ENCODE data around the gene ZFP62.

The ZFP62 gene

DNA sequence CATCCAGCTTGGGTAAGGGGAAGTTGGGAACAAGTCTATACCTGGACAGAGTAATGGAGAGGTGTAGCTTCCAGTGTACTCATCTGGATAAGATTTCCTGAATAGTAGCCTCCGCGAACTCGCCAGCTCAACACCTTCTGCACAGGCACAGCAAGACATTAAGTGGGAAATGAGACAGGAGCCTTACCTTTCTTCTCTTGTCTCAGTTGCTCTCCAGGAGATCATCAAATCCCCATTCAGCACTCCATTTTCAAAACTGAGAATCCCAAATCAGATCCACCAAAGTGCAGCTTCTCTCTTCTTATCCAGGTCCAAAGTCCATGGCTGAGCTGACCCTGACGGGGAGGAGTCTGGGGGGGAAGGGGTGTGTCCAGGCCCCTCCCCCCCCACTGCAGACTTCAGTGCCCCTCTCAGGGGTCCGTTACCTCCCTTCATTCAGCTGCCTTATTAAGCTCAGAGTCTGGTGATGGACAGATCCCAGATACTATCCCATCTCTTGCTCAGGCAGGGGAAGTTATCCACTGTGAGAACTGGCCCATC is 52.5 kb downstream of the ZFP62 start:
- DNase-seq: no peak

DNA sequence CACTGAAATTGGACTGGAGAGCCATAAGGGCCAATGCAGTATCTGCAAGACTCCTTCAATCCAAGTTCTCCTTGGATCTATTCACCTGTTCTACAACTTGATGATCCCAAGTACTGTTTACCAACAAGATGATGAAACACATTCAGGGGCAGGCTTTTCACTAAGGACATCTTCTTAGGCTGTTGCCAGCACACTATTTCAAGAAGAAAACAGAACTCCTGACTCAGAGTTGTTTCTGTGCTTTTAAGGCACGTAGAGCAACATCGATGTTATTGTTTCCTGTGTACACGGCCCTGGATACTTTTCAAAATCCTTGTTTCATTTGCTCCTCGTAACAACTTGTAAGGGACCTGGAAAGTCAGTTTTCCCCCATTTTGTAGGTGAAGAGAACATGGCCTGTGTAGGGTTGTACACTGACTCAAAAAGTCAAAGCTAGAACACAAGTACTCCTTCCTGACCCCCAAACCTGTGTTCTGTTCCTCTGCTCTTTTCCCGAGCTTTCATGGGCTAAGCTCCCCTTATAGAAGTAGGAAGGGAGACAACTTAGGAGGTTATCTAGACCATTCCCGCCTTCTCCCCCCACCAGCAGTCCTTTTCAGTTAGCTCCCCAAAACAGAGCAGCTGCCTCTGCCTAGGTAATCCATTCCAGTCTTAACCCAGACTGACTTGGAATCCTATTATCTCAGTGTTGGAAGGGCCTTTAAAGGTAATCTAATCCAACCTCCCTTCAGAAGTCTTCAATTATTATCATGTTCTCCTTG is 53.2 kb downstream of the ZFP62 start:
- no peak for DNase-seq

DNA sequence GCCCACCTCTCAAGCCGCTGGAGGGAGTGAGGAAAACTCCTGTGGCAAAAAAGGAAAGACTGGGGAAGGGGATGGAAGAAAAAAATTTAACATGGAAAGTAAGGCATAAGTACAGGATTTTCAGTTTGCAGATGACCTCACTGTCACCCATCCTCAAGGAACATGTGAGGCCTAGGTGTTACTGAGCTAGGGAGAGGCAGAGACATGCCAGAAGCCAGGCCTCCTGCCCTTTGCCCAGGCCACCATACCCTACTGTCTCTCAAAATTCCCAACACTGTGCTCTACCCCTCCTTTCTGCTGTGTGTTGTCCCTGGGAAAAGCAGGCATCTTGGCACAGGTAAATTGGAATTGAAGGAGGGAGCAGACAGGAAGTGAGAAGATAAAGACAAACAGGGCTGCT is 54.0 kb downstream of the ZFP62 start:
- no peak for DNase-seq

DNA sequence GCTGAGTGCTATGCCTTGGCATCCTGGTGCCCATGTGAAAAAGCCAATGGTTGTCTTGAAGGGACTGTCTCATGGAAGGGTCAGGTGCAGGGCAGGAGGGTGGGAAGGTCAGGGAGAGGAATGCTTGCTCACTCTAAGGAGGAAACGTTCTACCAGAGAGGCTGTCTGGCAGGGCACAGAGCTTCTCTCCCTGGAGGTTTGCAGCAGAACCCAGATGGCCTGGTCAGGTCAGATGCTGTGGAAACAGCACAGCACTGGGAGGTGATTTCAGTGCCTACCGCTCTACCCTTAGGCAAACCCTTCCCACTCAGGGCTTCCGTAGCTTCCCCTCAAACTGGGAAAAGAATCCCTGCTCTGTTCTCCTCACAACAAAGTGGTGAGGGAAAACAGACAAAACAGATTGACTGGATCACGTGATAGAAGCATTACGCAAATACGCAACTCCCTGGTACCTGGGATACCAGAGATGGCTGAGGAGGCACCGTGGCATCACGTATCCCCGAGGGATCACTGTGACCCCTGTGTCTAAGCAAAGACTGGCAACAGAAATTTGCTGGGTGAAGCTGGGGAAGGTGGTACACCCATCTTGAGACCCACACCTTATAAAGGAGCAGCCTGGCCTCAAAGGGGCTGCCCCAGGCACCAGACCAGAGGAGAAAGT is 54.6 kb downstream of the ZFP62 start:
- no peak for DNase-seq

DNA sequence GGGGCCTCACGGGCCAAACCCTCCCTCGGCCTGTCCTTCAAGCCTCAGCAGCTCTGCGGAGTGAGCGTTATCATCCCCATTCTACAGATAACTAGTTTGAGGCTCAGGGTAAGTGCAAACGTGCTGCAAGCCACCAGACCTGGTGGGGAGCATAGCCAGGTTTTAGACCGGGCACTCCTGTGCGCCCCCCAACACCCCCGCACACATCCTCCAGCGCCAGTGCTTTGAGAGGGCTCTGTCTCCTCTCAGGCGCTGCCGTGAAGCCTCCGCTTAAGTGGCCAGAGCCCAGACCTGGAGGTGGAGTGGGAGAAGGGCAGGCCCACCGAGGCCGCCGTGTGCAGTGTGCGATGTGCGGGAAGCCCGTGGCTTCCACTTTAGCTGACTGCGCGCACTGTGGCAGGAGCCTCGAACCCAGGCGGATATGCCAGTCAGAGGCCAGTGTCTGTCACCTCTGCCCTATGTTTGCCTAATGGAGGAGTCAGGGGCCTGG is 56.9 kb downstream of the ZFP62 start:
- DNase-seq: no peak

DNA sequence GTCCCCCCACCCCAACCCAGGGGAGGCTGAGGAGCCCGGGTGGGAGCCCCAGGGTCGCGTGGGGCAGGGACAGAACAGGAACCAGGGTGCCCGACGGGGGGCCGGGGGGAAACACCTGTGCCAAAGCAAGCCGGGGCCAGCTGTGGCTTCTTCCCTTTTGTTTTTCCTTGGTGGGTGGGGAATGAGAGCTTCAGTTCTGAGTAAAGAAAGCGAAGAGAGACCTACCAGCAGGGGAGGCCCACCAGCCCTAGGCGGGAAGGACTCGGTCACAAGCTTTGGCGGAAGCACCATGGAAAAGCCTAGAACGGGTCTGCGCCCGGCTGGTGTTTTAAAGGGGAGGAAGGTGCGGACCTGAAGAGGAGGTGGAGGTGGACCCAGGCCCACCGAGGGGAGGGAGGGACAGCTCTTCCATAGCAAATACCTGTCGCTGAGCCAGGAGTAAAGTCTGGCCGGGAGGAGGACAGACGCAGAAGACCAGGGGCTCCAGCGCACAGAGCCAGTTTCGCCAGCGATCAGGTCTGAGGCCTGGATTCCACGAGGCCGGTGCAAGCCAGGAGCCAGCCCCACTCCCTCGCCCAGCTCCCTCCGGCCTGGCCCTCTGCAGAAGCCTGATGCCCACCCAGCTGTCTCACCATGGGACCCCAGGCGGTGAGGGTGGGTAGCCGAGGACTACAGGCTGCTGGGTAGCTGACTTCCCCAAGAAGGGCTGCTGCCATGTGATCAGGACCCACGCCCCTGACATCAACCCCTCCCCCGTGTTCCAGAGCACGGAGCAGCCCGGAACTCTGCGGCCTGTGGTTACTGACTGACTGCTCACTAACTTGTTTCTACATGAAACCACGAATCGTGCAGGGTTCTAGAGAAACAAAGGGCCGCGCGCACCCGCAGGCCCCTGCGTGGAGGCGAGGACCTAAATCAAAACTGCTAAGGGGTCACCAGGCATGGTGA is 57.6 kb downstream of the ZFP62 start:
- no peak for DNase-seq

DNA sequence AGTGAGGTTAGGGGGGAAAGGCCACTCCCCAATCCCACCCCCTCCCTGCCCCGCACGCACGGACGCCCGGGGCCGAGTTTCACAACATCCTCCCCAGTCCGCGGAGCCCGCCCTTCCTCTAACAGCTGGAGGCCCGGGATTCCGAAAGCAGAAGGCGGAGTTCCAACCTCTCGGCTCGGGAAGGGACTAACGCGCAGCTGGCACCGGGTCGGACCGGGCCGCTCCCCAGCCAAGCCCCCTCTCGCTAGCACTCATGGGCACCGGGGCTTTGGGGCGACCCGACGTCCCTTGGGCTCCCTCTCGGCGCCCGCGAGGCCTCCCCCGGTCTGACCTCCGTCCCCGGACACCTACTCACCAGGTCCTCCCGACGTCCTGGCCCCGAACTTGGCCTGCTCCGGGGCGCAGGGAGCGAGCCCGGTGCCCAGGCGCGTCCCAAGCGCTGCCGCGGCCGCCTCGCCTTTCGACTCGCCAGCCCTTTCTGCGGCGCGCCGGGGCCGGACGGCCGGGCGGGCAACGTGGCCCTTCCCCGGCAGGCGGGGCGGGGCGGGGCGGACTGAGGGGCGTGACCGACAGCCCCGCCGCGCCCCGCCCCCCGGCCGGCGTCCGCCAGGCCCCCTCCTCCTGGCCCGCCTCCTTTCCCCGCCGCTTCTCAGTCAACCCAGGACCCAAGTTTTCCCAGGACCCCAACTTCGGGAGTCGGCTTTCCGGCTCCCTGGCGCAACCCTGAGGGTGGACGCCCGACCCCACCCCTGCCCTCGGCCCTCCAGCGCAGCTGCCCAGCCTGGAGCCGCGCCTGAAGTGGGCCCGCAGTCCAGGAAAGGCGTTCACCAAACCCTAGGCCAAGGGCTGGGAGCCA is 58.5 kb downstream of the ZFP62 start, which contains the start of gene MGAT1:
MGAT1 (minus strand) TSS at position 482 of the 856 bp plus-strand sequence. CDS start 9,835 bp downstream, outside the sequence.
- DNase-seq: no peak

DNA sequence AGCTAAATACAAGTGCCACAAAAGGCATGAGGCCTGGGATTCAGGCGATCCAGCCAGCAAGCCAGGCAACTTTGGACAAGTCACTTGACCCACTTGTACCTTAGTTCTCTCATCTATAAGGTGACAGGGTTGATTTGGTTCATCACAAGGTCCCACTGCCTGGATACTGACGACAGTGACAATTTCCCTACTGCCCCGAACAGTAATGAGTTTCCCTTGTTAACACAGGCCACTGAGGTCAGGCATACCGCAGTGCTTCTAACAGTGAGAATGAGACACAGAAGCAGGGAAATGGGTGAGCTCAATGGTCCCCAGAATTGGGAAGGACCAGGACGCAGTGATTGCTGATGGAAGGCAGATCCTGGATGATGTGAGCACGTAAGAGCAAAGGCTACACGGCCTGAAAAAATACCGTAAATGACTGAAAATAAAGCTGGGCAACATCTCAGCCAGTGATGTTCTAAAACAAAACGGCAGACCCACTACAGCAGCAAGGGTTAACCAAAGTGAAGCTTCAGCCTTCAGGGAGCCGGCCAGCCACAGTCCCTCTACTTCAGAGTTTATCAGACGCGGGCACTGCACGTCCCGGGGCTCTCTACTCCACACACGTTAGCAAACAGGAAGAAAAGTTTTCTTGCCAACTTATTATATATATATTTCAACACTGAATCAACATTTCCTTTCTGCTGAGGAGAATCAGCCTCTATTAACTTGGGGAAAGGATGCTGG is 59.3 kb downstream of the ZFP62 start:
- no peak for DNase-seq

DNA sequence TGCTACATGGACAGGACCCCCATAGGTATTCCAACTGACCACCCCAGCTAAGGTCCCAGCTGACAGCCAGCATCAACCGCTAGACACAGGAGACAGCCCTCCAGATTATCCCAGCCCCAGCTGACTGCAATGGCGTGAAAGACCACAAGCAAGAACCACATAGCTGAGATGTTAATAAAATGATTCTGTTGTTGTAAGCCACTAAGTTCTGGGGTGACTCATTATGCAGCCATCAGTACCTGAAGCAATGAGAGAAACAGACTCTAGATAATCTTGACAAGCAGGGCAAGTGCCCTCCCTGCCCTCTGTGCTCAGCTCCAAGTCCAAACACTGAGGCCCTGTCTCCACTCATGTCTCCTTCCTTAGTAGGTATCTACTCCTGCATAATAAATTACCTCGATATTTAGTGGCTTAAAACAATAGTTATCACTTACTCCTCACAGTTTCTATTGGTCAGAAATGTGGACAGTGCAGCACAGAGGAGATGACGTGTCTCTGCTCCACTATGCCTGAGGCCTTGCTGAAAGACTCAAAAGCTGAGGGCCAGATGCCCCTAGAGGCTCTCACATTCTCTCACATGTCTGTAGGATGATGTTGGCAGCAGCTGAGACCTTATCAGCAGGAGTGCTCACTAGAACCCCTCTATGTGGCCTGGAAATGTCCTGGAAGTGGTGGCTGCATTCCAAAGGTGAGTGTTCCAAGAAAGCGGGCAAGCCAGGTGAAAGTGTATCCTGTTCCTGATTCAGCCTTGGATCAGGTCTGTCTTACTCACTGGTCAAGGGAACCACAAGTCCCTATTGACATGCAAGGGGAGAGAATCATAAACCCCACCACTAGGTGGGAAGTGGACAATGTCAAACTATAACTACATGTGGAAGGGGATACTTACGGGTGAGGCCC is 60.9 kb downstream of the ZFP62 start:
- no peak for DNase-seq

DNA sequence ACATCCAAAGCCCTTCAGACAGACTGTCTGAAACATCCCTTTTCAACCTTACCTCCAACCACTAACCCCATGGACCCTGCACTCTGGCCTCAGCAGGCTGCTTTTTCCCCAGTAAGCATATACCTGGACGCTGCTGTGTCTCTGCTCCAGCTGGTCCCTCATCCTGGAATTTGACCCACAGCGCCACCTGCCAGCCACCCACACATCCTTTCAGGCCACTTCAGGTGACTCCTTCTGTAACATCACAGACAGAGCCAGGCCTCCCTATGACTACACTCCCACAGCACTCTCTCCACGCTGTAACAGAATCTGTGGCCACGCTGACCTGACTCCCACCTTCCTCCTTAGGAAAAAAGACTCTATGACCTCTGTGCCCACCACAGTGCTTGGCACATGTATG is 61.9 kb downstream of the ZFP62 start:
- DNase-seq: no peak

DNA sequence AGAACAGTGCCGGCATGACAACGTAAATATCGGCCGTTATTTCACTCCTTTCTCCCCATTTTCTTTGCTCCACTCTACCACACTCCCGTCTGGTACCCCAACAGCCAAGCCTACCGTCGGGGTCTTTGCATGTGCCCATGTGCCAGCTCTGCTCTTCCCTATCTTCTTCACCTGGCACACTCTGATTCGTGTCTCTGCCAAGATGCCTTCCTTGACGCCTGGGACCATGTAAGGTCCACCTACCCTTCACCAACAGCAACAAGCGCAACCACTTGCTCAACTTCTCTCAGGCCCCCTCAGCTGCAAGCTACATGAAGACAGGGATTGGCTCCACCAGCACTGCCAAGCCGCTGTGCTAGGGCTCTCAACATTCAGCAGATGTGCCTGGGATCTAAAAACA is 62.9 kb downstream of the ZFP62 start:
- no peak for DNase-seq
